Measurements from ENCODE around the gene MAP4K5.
A peak's percentile ranks its signal among the peaks of the same experiment; 100 is the strongest.
"Not testable (repeated sequence)": the region's sequence is repeated elsewhere in the genome, so short reads cannot be mapped to it uniquely, and the experiment has no call there.

The MAP4K5 gene

DNA sequence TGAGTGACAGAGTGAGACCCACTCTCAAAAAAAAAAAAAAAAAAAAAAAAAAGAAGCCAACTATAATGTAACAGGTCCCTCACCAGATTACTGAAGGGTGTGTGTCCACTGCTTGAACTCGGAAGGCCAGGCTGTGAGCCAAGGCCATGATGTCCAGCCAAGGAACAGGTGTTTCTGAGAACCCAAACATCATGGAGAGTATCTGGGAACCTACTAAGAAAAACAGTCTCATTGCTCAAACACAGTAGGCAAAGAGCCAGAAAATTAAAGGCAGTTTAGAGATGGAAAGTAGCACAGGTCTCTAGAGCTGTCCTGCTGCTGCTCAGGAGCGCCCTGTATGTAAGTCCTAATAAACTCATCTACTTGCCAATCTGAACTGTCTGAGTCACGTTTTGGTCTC, 12.5 kb upstream of the MAP4K5 start:
- POLR2A ChIA-PET: no interaction called here
- TF ChIP-seq, protein P1, sequence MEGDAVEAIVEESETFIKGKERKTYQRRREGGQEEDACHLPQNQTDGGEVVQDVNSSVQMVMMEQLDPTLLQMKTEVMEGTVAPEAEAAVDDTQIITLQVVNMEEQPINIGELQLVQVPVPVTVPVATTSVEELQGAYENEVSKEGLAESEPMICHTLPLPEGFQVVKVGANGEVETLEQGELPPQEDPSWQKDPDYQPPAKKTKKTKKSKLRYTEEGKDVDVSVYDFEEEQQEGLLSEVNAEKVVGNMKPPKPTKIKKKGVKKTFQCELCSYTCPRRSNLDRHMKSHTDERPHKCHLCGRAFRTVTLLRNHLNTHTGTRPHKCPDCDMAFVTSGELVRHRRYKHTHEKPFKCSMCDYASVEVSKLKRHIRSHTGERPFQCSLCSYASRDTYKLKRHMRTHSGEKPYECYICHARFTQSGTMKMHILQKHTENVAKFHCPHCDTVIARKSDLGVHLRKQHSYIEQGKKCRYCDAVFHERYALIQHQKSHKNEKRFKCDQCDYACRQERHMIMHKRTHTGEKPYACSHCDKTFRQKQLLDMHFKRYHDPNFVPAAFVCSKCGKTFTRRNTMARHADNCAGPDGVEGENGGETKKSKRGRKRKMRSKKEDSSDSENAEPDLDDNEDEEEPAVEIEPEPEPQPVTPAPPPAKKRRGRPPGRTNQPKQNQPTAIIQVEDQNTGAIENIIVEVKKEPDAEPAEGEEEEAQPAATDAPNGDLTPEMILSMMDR (IDR thresholded peaks at IDR 0.05; ENCODE audit: control extremely low read depth, extremely low read depth, low read depth, missing control alignments): no peak
- CTCF ChIA-PET: interaction anchor here (0.7 to 8.0 kb wide), 5 partner anchors 13 to 316 kb away, joined by 3 to 84 read pairs (median 5); no protein-coding TSS in a partner anchor
- DNase-seq (ENCODE audit: extremely low spot score): no peak

DNA sequence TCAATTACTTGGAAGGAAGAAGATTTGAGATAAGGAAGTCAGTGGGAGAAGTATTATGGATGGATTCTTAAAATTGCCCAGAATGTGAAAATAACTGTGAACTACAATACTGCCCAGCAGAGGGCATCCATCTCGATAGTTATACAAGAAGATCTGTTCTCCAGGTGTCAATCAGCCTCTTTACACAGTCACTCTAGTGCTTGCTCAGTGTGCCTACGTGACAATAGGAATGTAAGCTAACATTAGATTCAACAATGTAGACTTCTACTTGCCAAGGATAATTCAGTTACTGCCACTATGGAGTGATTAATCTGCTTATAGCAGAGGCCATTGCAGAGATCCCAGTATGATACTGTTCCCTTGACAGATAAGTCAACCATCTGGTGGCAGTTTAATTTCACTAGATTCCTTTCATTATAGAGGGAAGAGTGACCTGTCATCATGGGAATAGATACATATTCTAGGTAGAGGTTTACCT, 10.6 kb upstream of the MAP4K5 start:
- DNase-seq (ENCODE audit: extremely low spot score): peak; percentile 63
- TF ChIP-seq, protein P1 (IDR thresholded peaks at IDR 0.05; ENCODE audit: control extremely low read depth, extremely low read depth, low read depth, missing control alignments): peak; percentile 45
- CTCF ChIA-PET: interaction anchor here (0.6 to 8.0 kb wide), 22 partner anchors 10 to 316 kb away, joined by 3 to 84 read pairs (median 4); partner anchors contain the start of gene ATL1
- POLR2A ChIA-PET: no interaction called here

DNA sequence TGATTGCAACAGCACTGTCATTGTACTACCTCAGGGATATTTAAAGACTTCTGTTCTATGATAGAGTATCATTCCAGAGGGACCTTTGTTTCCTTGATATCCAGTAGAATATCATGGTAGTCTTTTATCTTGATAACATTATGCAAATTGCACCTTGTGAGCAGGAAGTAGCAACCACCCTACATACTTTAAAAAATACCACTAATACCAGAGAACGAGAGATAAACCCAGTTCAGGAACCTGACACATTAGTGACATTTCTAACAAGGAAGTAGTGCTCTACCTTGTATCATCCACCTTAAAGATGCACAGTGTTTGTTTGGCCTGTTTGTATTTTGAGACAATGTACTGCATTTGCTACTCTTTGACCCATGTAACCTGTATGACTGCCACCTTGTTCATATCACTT, 8.8 kb upstream of the MAP4K5 start:
- ChIA-PET POLR2A (no interaction called here), CTCF (interaction anchor here (1.1 to 8.0 kb wide), 3 partner anchors 97 to 319 kb away, joined by 3 to 84 read pairs (median 9); no protein-coding TSS in a partner anchor)
- TF ChIP-seq, protein P1 (IDR thresholded peaks at IDR 0.05; ENCODE audit: control extremely low read depth, extremely low read depth, low read depth, missing control alignments): no peak
- DNase-seq (ENCODE audit: extremely low spot score): no peak

DNA sequence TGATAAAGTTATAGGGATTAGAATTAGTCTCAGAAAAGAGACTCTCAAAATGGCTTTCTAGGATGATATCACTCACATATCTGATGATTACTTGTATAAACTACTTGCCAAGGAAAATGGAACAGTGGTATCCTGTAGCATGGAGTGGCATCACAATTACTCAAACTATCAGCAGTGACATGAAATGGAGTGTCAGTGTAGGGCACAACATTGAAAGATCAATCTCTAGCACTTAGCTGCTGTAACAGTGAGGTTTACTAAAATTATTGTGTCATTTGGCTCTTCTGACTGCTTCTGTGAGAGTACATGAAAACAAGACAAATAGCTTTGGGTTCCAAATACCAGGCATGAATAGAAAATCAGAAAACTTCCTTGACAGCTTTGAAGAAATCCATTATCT, 6.7 kb upstream of the MAP4K5 start:
- ChIA-PET POLR2A (no interaction called here), CTCF (interaction anchor here (0.9 to 8.0 kb wide), 8 partner anchors 15 to 329 kb away, joined by 3 to 84 read pairs (median 4); no protein-coding TSS in a partner anchor)
- TF ChIP-seq, protein P1 (IDR thresholded peaks at IDR 0.05; ENCODE audit: control extremely low read depth, extremely low read depth, low read depth, missing control alignments): no peak
- DNase-seq (ENCODE audit: extremely low spot score): no peak

DNA sequence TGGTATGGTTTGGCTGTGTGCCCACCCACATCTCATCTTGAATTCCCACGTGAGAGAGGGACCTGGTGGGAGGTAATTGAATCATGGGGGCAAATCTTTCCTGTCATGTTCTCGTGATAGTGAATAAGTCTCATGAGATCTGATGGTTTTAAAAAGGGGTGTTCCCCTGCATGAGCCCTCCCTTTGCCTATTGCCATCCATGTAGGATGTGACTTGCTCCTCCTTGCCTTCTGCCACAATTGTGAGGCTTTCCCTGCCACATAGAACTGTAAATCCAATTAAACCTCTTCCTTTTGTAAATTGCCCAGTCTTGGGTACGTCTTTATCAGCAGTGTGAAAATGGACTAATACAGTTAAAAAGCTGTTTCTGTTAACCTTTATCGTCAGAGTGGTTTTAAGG, 5.7 kb upstream of the MAP4K5 start:
- CTCF ChIA-PET: interaction anchor here (1.1 to 8.0 kb wide), 3 partner anchors 217 to 323 kb away, joined by 3 to 84 read pairs (median 6); no protein-coding TSS in a partner anchor

DNA sequence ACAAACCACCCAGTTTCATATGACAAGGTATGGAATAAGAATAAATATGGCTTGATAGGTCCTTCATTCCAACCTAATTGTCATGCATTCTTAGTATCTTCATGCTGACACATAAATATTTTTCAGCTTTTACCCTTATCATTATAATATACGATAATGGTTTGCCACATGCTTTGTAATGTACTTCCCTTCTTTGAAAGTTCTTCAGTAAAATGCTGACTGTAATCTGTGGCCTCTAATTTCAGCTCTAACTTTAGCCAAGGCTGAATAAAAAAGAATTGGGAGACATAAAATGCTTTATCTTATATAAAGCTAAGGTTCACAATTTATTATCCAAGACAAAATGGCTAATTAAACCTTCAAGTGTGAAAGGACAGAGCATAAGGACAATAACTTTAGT, 2.6 kb upstream of the MAP4K5 start:
- POLR2A ChIA-PET: no interaction called here
- TF ChIP-seq, protein P1 (IDR thresholded peaks at IDR 0.05; ENCODE audit: control extremely low read depth, extremely low read depth, low read depth, missing control alignments): no peak
- CTCF ChIA-PET: no interaction called here
- no peak for DNase-seq (ENCODE audit: extremely low spot score)

More for the DNA sequence above, 5.7 kb upstream of the MAP4K5 start:
- POLR2A ChIA-PET; DNase-seq (ENCODE audit: extremely low spot score): not testable (repeated sequence)

DNA sequence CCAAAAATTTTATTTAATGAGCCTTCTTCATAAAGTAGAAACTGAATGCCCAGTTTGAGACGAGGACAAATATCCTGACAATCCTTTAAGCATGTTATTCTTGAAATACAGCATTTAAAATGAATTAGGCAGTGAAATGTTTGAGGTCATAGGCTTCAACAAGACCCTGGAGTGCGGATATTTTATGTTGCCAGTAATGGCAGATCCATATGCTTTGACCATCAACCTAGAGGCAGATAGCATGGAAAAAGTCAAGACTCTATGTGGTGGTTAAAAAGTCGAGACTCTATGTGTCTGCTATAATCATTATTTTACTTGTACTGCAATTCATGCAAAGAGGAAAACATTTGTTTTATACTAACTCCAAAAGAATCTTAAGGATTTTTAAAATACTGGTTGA, 2.0 kb upstream of the MAP4K5 start:
- ChIA-PET CTCF (no interaction called here), POLR2A (no interaction called here)
- no peak for DNase-seq (ENCODE audit: extremely low spot score)
- TF ChIP-seq, protein P1 (IDR thresholded peaks at IDR 0.05; ENCODE audit: control extremely low read depth, extremely low read depth, low read depth, missing control alignments): no peak

All from GM10248 (cell line).